ENCODE measurements around the gene GRB10. TPM values are rescaled to one million over a fixed set of nuclear protein-coding genes. Genes with fewer than 3 reads are reported as not detected.

The GRB10 gene
- total and polyA plus RNA-seq, 4 donors = 10.7 to 53.1 (median 17.5) TPM

GRCh38 chr7:50603287-50603686 lies 179.4 kb downstream of the GRB10 start:
- no peaks in the 10 kb centered on the region for H3K9me3 ChIP-seq (ENCODE audit: control insufficient read depth in 4 of 4, low read length in 3 of 4)
- peaks cover 0 to 46% (median 37%) of the 10 kb centered on the region in 4 donors for H3K36me3 ChIP-seq (ENCODE audit: control insufficient read depth in 4 of 4, insufficient read depth in 3 of 4, low read depth in 1 of 4, low read length in 3 of 4)
- H3K4me1 ChIP-seq (ENCODE audit: control insufficient read depth in 4 of 4, insufficient read depth in 4 of 4, low read length in 3 of 4) = peaks cover 2 to 13% (median 10%) of the 10 kb centered on the region in 4 donors
- no peaks in the 10 kb centered on the region for H3K27me3 ChIP-seq (ENCODE audit: control insufficient read depth in 4 of 4, insufficient read depth in 4 of 4, low read length in 3 of 4)
- no peak for TF ChIP-seq EGR1 (IDR thresholded peaks at IDR 0.05; ENCODE audit: low read depth in 2 of 2)
- H3K9ac ChIP-seq (ENCODE audit: low read depth in 1 of 2, low read length in 2 of 2) = no peak overlapping the region
- no peak for DNase-seq (ENCODE audit: low spot score)
- H3K4me3 ChIP-seq (ENCODE audit: low read depth in 1 of 3, low read length in 3 of 3) = no peak overlapping the region
- H3K27ac ChIP-seq (ENCODE audit: low read depth in 1 of 2, low read length in 2 of 2) = no peak overlapping the region
- WGBS = 86% methylated on average over 7 of the region's 7 CpGs

- DNase-seq (ENCODE audit: low spot score) = no peak
- no peak overlapping the region for H3K27ac ChIP-seq (ENCODE audit: low read depth in 1 of 2, low read length in 2 of 2)
- H3K4me1 ChIP-seq (ENCODE audit: control insufficient read depth in 4 of 4, insufficient read depth in 4 of 4, low read length in 3 of 4) = peaks cover 2 to 13% (median 10%) of the 10 kb centered on the region in 4 donors
- 94% methylated on average over 12 of the region's 12 CpGs for WGBS
- no peaks in the 10 kb centered on the region for H3K9me3 ChIP-seq (ENCODE audit: control insufficient read depth in 4 of 4, low read length in 3 of 4)
- no peak overlapping the region for H3K9ac ChIP-seq (ENCODE audit: low read depth in 1 of 2, low read length in 2 of 2)
- H3K36me3 ChIP-seq (ENCODE audit: control insufficient read depth in 4 of 4, insufficient read depth in 3 of 4, low read depth in 1 of 4, low read length in 3 of 4) = peaks cover 0 to 40% (median 22%) of the 10 kb centered on the region in 4 donors
- no peak overlapping the region for H3K4me3 ChIP-seq (ENCODE audit: low read depth in 1 of 3, low read length in 3 of 3)
- no peaks in the 10 kb centered on the region for H3K27me3 ChIP-seq (ENCODE audit: control insufficient read depth in 4 of 4, insufficient read depth in 4 of 4, low read length in 3 of 4)
- TF ChIP-seq TAF1 (conservative IDR thresholded peaks at IDR 0.05) = no peak
- TF ChIP-seq, protein P1, sequence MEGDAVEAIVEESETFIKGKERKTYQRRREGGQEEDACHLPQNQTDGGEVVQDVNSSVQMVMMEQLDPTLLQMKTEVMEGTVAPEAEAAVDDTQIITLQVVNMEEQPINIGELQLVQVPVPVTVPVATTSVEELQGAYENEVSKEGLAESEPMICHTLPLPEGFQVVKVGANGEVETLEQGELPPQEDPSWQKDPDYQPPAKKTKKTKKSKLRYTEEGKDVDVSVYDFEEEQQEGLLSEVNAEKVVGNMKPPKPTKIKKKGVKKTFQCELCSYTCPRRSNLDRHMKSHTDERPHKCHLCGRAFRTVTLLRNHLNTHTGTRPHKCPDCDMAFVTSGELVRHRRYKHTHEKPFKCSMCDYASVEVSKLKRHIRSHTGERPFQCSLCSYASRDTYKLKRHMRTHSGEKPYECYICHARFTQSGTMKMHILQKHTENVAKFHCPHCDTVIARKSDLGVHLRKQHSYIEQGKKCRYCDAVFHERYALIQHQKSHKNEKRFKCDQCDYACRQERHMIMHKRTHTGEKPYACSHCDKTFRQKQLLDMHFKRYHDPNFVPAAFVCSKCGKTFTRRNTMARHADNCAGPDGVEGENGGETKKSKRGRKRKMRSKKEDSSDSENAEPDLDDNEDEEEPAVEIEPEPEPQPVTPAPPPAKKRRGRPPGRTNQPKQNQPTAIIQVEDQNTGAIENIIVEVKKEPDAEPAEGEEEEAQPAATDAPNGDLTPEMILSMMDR (IDR thresholded peaks at IDR 0.05; ENCODE audit: low read depth, low read length, missing input control) = no peak
- no peak for TF ChIP-seq FOXA1 (IDR thresholded peaks at IDR 0.05)
- TF ChIP-seq MAX (IDR thresholded peaks at IDR 0.05) = no peak
- TF ChIP-seq HNF4A (conservative IDR thresholded peaks at IDR 0.05) = no peak
- TF ChIP-seq JUND (IDR thresholded peaks at IDR 0.05) = no peak
- TF ChIP-seq NR2F2 (IDR thresholded peaks at IDR 0.05) = no peak
- TF ChIP-seq GABPA (IDR thresholded peaks at IDR 0.05 in 1 of 2, conservative IDR thresholded peaks at IDR 0.05 in 1 of 2) = no peak
- no peak for TF ChIP-seq YY1 (IDR thresholded peaks at IDR 0.05)
- TF ChIP-seq FOXA2 (IDR thresholded peaks at IDR 0.05) = no peak
- TF ChIP-seq, protein P2, sequence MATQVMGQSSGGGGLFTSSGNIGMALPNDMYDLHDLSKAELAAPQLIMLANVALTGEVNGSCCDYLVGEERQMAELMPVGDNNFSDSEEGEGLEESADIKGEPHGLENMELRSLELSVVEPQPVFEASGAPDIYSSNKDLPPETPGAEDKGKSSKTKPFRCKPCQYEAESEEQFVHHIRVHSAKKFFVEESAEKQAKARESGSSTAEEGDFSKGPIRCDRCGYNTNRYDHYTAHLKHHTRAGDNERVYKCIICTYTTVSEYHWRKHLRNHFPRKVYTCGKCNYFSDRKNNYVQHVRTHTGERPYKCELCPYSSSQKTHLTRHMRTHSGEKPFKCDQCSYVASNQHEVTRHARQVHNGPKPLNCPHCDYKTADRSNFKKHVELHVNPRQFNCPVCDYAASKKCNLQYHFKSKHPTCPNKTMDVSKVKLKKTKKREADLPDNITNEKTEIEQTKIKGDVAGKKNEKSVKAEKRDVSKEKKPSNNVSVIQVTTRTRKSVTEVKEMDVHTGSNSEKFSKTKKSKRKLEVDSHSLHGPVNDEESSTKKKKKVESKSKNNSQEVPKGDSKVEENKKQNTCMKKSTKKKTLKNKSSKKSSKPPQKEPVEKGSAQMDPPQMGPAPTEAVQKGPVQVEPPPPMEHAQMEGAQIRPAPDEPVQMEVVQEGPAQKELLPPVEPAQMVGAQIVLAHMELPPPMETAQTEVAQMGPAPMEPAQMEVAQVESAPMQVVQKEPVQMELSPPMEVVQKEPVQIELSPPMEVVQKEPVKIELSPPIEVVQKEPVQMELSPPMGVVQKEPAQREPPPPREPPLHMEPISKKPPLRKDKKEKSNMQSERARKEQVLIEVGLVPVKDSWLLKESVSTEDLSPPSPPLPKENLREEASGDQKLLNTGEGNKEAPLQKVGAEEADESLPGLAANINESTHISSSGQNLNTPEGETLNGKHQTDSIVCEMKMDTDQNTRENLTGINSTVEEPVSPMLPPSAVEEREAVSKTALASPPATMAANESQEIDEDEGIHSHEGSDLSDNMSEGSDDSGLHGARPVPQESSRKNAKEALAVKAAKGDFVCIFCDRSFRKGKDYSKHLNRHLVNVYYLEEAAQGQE (IDR thresholded peaks at IDR 0.05) = no peak
- TF ChIP-seq EGR1 (IDR thresholded peaks at IDR 0.05; ENCODE audit: low read depth in 2 of 2) = no peak
These were observed 183.3 kb downstream of the GRB10 start for GRCh38 chr7:50599385-50599784.
